Coronary artery (tissue), 2 donors: ENCODE results near the gene MRPL45.
"Not testable (repeated sequence)": the region's sequence is repeated elsewhere in the genome, so short reads cannot be mapped to it uniquely, and the experiment has no call there.

Experiments used
- DNase-seq: peaks from one replicate; pipeline ENCODE4 v3.0.0-alpha.2; 2017; ENCODE audit warnings: low spot score
- H3K27ac ChIP-seq, 2 donors: fragments of 200-600 bp; sonication (generic); one replicate each; pipeline ENCODE4 v1.5.1; 2016 to 2019
- H3K4me3 ChIP-seq: fragments of 200-600 bp; sonication (generic); 2 replicates; pipeline ENCODE4 v1.5.1; 2016; ENCODE audit warnings: mild to moderate bottlenecking, moderate library complexity

Gene MRPL45

GRCh38 chr17:38296834-38297517 lies at the start of gene MRPL45:
Gene MRPL45, plus strand, starts transcription at chr17:38297168. Its CDS starts 16 bp downstream, at chr17:38297184.
- Histone ChIP-seq H3K4me3 (peak within 1 kb of the TSS; percentile 73), H3K27ac (peak within 1 kb of the TSS in 1 of 2 donors; percentile 69)
- DNase-seq = peak; percentile 97

GRCh38 chr17:38253191-38253590 lies 43.8 kb upstream of the MRPL45 start:
- not testable (repeated sequence) for DNase-seq, H3K27ac ChIP-seq, H3K4me3 ChIP-seq

- DNase-seq, H3K4me3 ChIP-seq, H3K27ac ChIP-seq: not testable (repeated sequence)
These were observed 42.6 kb upstream of the MRPL45 start for GRCh38 chr17:38254357-38254756.

- H3K27ac ChIP-seq = peak overlapping the region in 1 of 2 donors; percentile 80
- peak overlapping the region; percentile 86 for H3K4me3 ChIP-seq
- peak; percentile 88 for DNase-seq
These were observed 39.9 kb upstream of the MRPL45 start for GRCh38 chr17:38257013-38257621.

- not testable (repeated sequence) for H3K27ac ChIP-seq, H3K4me3 ChIP-seq, DNase-seq
These were observed 30.9 kb upstream of the MRPL45 start for GRCh38 chr17:38265974-38266506.

- H3K27ac ChIP-seq, DNase-seq, H3K4me3 ChIP-seq: not testable (repeated sequence)
These were observed 30.4 kb upstream of the MRPL45 start for GRCh38 chr17:38266571-38266970.

- DNase-seq, H3K4me3 ChIP-seq, H3K27ac ChIP-seq: not testable (repeated sequence)
These were observed 28.8 kb upstream of the MRPL45 start for GRCh38 chr17:38268138-38268537.

- not testable (repeated sequence) for DNase-seq, H3K4me3 ChIP-seq, H3K27ac ChIP-seq
These were observed 27.9 kb upstream of the MRPL45 start for GRCh38 chr17:38269045-38269444.

- H3K27ac ChIP-seq = not testable (repeated sequence)
These were observed 27.4 kb upstream of the MRPL45 start for GRCh38 chr17:38269552-38269951.

GRCh38 chr17:38285994-38286393 lies 11.0 kb upstream of the MRPL45 start:
- H3K27ac ChIP-seq, H3K4me3 ChIP-seq, DNase-seq: not testable (repeated sequence)

More at GRCh38 chr17:38269552-38269951, 27.4 kb upstream of the MRPL45 start:
- not testable (repeated sequence) for DNase-seq, H3K4me3 ChIP-seq

GRCh38 chr17:38286501-38287091 lies 10.4 kb upstream of the MRPL45 start:
- DNase-seq = peak; percentile 77
- H3K27ac ChIP-seq = peak overlapping the region in 1 of 2 donors; percentile 18
- peak overlapping the region; percentile 1 for H3K4me3 ChIP-seq

GRCh38 chr17:38288217-38288827 lies 8.6 kb upstream of the MRPL45 start:
- not testable (repeated sequence) for DNase-seq, H3K4me3 ChIP-seq

GRCh38 chr17:38289760-38290159 lies 7.2 kb upstream of the MRPL45 start:
- not testable (repeated sequence) for DNase-seq, H3K4me3 ChIP-seq, H3K27ac ChIP-seq

More at GRCh38 chr17:38288217-38288827, 8.6 kb upstream of the MRPL45 start:
- not testable (repeated sequence) for H3K27ac ChIP-seq

GRCh38 chr17:38295602-38296365 lies 1.2 kb upstream of the MRPL45 start:
- DNase-seq, H3K4me3 ChIP-seq: not testable (repeated sequence)
- peak overlapping the region in 1 of 2 donors; percentile 41 for H3K27ac ChIP-seq
